BE2C (cell line): ENCODE results near the gene VWA3B.
"Not testable (repeated sequence)": the region's sequence is repeated elsewhere in the genome, so short reads cannot be mapped to it uniquely, and the experiment has no call there.

Source experiments
- DNase-seq: peaks from one replicate; pipeline ENCODE4 v3.0.0-alpha.2; 2020
- H3K27me3 ChIP-seq: fragments of 250-450 bp; sonication (Bioruptor Pico); 2 replicates; pipeline ENCODE4 v1.5.1; 2020; ENCODE audit warnings: mild to moderate bottlenecking
- H3K36me3 ChIP-seq: fragments of 250-450 bp; sonication (Bioruptor Pico); 2 replicates; pipeline ENCODE4 v1.5.1; 2020; ENCODE audit warnings: mild to moderate bottlenecking
- H3K4me1 ChIP-seq: fragments of 250-450 bp; sonication (Bioruptor Pico); 2 replicates; pipeline ENCODE4 v1.5.1; 2020
- H3K4me3 ChIP-seq: 2 replicates; pipeline ENCODE4 v1.5.1; 2011; ENCODE audit warnings: low read depth, low read length
- H3K9me3 ChIP-seq: fragments of 250-450 bp; sonication (Bioruptor Pico); 2 replicates; pipeline ENCODE4 v1.5.1; 2020
- TF ChIP-seq, protein P1 (sequence below): IDR thresholded peaks from 2 replicates; pipeline ENCODE4 v1.5.1; 2012; ENCODE audit warnings: mild to moderate bottlenecking, low read depth, low read length

VWA3B gene

DNA sequence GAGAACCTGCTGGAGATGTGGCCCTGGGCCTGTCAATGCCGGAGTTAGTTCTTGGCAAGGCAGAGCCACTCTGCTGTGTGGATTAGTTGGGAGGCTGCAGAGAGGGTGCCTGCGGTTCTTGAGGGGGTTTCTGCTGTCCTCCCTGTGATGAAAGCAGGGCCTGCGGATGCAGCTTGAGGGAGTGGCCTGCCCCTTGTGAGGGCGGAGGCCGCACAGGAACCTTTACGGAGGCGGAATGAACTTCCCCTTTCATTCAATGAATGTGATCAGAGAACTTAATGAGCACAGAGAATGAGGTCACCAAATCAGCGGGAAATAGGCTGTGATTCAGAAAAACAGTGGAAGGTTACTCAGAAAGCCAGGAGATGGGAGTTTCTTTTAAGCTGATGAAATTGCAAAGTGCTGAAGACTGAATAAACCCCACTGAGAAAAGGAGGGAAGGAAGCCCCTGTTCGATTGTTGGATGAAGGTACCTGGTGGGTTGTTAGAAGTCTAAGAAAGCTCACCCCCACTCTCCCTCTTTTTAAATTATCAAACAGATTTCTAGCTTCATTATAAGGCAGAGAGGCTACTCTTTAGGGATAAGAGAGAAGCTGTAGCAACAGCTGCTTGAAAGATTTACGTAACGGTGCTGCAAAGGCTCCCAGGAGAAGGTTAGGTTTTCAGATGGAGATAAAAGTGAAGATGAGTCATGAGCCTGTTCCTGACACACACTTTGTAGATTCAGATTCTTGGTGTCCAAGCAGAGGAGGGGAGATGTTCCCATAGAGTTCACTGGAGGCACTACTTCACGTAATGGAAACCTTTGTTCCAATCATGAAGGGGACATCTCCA lies 47.4 kb downstream of the VWA3B start:
- H3K36me3 ChIP-seq: no peaks in the 10 kb centered on the region
- H3K4me3 ChIP-seq: no peak overlapping the region
- DNase-seq: no peak
- no peaks in the 10 kb centered on the region for H3K4me1 ChIP-seq
- H3K27me3 ChIP-seq: no peaks in the 10 kb centered on the region
- H3K9me3 ChIP-seq: no peaks in the 10 kb centered on the region
- TF ChIP-seq, protein P1, sequence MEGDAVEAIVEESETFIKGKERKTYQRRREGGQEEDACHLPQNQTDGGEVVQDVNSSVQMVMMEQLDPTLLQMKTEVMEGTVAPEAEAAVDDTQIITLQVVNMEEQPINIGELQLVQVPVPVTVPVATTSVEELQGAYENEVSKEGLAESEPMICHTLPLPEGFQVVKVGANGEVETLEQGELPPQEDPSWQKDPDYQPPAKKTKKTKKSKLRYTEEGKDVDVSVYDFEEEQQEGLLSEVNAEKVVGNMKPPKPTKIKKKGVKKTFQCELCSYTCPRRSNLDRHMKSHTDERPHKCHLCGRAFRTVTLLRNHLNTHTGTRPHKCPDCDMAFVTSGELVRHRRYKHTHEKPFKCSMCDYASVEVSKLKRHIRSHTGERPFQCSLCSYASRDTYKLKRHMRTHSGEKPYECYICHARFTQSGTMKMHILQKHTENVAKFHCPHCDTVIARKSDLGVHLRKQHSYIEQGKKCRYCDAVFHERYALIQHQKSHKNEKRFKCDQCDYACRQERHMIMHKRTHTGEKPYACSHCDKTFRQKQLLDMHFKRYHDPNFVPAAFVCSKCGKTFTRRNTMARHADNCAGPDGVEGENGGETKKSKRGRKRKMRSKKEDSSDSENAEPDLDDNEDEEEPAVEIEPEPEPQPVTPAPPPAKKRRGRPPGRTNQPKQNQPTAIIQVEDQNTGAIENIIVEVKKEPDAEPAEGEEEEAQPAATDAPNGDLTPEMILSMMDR: no peak

DNA sequence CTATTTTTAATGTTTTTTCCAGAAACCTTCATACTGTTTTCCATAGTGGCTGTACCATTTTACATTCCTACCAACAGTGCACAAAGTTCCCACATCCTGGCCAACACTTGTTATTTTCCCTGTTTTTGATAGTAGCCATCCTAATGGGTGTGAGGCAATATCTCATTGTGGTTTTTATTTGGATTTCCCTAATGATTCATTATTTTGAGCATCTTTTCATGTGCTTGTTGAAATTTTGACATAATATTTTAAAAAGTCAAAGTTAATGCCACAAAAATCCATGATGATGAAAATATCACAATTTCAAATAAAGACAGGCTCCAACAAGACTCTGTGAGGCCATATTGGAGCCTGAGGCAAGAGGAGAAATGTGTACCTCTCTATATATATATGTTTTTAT lies 50.2 kb downstream of the VWA3B start:
- TF ChIP-seq, protein P1: no peak
- DNase-seq: no peak
- Histone ChIP-seq H3K36me3 (no peaks in the 10 kb centered on the region), H3K27me3 (no peaks in the 10 kb centered on the region), H3K4me3 (no peak overlapping the region), H3K4me1 (no peaks in the 10 kb centered on the region), H3K9me3 (no peaks in the 10 kb centered on the region)

DNA sequence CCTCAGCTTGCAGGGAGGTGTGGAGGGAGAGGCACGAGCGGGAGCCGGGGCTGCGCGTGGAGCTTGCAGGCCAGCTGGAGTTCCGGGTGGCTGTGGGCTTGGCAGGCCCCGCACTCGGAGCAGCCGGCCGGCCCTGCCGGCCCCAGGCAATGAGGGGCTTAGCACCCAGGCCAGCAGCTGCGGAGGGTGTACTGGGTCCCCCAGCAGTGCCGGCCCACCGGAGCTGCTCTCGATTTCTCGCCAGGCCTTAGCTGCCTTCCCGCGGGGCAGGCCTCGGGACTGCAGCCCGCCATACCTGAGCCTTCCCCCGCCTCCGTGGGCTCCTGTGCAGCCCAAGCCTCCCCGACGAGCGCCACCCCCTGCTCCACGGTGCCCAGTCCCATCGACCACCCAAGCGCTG lies 52.0 kb downstream of the VWA3B start:
- not testable (repeated sequence) for H3K36me3 ChIP-seq, H3K27me3 ChIP-seq, H3K4me1 ChIP-seq, H3K9me3 ChIP-seq, H3K4me3 ChIP-seq, DNase-seq

DNA sequence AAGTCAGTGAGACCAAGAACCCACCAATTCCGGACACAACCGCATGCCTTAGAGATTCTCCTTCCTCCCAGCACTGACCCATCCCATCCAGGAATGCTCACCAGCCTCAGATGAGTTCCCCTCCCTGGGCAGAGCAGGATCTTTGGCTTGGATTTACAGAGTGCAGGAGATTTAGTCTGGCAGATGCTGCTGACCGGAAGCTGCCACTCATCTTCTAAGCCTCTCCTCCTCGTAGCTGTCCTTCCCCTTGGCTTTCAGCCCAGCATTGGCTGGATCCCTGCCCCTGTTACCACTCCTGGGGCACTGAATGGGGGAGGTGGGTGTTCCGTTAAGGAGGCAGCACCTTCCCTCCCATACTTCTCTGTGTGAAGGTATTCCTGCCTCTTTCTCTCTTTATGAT lies 53.2 kb downstream of the VWA3B start:
- Histone ChIP-seq H3K27me3 (no peaks in the 10 kb centered on the region), H3K36me3 (no peaks in the 10 kb centered on the region), H3K9me3 (no peaks in the 10 kb centered on the region), H3K4me1 (no peaks in the 10 kb centered on the region), H3K4me3 (no peak overlapping the region)
- DNase-seq: no peak
- TF ChIP-seq, protein P1: no peak

DNA sequence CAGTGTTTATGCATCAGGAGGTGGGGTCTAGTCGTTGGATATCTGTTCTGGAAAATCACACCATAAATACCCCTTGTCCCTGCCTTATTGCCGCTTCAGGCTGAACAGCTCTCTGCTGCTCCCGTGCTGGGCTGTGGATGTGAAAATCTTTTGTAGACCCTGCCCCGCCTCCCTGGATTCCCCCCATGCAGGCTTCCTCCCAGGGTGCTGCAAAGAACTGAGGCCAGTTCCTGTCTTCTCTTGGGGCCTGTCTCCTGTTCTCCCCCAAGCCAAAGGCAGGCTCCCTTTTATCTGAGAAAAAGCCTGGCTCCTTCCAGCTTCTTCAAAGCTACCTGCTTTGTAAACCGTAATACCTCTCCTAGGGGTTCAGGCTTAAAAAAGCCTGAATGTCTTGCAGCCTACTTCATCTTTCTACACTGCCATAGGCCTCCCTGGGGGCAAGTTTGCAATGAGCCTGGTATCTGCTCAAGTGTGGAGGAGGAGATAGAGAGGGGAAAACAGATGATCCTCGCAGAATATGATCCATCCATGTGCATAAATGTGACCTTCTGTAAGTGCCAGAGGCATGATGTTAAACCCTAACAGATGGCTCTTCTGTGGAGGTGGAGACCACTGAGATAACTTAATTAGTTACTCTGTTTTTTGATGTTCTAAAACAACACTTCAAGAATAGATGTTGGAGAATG lies 55.3 kb downstream of the VWA3B start:
- Histone ChIP-seq H3K4me3 (no peak overlapping the region), H3K4me1 (no peaks in the 10 kb centered on the region), H3K36me3 (no peaks in the 10 kb centered on the region), H3K27me3 (no peaks in the 10 kb centered on the region), H3K9me3 (no peaks in the 10 kb centered on the region)
- peak; percentile 31 for DNase-seq
- TF ChIP-seq, protein P1: no peak

DNA sequence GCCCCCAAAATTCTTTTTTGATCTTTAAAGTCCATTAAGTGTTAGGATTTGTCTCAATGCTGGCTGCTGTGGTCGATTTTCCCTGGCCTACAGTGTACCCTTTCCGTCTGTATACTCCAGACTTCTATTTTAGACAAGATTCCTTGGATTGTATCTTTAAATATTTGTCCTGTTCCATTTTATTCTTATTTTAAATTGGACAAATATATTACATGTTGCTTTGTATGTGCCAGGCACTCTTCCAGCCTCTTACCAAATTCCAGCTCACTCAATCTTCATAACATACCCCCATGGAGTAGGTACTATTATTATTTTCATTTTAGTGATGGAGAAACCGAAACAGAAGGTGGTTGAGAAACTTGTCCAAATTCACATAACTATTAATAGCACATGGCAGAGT lies 58.1 kb downstream of the VWA3B start:
- Histone ChIP-seq H3K4me3 (no peak overlapping the region), H3K4me1 (no peaks in the 10 kb centered on the region), H3K27me3 (no peaks in the 10 kb centered on the region), H3K9me3 (no peaks in the 10 kb centered on the region), H3K36me3 (no peaks in the 10 kb centered on the region)
- DNase-seq: no peak
- TF ChIP-seq, protein P1: no peak

DNA sequence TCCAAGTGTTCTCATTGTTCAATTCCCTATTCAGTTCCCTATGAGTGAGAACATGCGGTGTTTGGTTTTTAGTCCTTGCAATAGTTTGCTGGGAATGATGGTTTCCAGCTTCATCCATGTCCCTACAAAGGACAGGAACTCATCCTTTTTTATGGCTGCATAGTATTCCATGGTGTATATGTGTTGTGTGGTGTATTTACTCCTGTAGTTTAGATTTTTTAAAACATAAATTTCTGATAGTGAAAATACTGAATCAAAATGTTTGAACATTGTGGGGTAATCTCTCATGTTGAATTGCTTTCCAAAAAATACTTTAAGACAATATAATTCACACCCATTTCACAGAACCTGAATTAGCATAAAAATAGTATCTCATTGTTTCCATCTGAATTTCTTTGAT lies 60.9 kb downstream of the VWA3B start:
- H3K4me1 ChIP-seq, H3K9me3 ChIP-seq, H3K36me3 ChIP-seq, H3K4me3 ChIP-seq, H3K27me3 ChIP-seq, DNase-seq: not testable (repeated sequence)
